ENCODE data around the gene IGSF21.

Gene IGSF21

DNA sequence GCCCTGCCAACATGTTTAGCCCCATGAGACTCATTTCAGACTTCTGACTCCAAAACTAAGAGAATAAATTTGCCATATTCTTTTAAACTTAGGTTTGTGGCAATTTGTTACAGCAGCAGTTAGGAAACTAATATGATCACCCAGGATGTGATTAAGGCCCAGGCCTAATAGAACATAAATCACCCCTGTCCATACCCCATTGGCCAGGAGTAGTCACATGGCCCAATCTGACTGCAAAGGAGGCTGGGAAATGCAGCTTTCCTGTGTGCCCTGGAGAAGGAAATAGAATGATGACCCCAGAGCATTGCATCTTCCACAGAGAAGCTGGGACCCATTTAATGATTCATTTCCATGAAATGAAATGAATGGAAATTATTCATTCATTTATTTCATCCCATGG, 272.7 kb downstream of the IGSF21 start:
- no peak for DNase-seq

DNA sequence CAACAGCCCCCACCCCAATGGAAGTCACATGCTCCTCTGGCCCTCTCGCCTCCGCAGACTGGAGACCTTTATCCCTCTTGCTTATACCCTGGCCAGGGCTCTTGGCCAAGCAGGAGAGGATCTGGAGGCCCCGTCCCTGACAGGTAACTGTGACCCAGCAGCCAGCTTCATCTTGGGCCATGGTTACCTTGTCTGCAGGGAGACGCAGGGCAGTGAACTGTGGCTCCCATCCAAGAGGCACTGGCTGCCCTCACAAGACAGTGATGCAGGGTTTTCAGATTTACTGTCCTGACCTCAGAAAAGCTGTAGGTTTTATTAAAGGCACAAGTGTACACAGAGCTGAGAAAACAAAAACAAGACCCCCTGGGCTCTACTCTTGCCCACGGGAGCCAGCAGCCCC, 276.5 kb downstream of the IGSF21 start:
- no peak for DNase-seq

DNA sequence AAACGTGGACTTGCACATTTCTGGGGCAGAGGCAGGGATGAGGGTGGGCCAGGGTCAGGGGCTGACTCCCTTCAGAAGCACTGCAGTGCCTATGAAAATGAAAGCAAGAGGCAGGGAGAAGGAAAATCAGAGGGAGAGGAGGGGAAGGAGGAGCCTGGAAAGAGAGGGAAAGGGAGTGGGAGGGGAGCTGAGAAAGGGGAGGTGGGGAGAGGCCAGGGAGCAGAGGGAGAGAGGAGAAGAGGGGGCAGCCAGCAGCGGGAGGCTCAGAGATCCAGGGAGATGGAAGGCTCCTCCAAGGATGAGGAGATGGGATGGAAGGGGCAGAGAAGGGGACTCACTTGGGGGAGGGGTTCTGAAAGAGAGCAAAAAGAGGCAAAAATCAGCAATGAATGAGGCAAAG, 276.9 kb downstream of the IGSF21 start:
- no peak for DNase-seq

DNA sequence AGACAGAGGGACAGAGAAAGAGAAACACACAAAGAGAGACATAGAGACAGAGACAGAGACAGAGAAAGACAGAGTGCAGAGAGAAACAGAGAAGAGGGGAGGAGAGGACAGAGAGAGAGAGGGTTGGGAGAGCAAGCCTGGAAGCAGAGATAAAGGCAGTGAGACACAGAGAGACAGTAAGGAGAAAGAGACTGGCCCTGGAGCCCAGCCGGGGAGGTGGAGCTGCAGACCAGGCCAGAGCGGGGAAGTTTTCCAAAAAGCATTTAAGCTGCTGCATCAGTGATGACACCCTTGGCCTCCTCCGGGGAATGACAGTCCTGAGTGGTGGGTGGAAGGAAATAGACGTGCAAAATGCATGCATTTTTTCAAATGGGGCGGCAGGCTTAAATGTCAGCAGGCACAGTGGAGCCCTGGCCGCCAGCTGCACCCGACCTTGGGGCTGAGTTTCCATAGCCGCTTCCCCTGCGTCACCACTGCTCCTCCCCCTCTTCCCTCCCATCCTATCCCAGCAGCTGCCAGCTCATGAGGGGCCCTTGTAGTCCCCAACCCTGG, 277.7 kb downstream of the IGSF21 start:
- DNase-seq = no peak

DNA sequence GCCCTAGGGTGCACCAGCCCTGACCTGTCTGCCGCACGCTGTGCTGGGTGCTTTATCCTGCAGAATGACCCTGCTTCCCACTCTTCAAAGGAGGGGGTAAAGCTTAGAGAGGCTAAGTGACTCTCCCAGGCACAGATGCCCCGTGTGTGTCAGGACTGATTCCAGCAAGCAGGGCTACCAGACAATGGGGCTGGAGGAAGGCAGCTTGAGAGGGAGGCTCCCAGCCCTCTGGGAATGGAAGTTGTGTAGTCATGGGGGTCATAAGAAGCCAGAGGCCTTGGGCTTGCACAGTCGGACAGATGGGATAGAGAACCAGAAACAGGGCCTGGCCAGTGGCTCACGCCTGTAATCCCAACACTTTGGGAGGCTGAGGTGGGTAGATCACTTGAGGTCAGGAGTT, 279.0 kb downstream of the IGSF21 start:
- no peak for DNase-seq

DNA sequence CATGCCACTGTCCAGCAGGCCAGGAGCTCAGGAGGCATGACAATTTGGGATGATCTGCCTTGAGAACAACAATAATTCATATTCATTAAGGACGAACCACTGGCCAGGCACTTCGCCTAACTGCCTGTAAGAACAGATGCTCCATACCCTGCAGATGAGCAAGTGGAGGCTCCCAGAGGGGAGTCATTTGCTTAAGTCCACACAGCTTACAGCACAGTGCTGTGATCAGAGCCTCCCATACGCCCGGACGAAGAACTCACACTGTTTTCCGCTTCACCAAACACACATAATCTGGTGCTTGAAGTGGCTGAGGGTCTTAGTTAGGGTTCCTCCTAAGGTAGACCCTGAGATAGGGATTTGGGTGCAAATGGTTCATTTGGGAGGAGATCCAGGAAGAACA, 279.7 kb downstream of the IGSF21 start:
- DNase-seq = no peak

DNA sequence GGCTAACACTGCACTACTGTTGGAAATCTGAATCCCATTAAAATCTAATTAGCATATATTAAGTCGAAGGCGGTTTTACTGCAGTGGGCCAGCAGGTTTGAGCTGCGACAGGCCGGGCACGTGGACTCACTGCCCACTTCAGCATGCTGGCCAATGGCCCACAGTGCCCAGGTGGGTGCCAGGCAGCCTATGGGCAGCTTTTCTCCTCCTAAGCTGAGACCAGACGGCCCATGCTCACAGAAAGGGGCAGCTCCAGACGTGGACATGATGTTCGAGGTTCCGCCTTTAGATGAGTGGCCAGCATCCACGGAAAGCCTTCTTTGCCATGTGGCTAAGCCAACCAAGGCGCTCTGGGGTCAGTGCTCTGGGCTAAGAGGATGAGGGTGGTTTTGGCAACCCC, 283.4 kb downstream of the IGSF21 start:
- DNase-seq = no peak

DNA sequence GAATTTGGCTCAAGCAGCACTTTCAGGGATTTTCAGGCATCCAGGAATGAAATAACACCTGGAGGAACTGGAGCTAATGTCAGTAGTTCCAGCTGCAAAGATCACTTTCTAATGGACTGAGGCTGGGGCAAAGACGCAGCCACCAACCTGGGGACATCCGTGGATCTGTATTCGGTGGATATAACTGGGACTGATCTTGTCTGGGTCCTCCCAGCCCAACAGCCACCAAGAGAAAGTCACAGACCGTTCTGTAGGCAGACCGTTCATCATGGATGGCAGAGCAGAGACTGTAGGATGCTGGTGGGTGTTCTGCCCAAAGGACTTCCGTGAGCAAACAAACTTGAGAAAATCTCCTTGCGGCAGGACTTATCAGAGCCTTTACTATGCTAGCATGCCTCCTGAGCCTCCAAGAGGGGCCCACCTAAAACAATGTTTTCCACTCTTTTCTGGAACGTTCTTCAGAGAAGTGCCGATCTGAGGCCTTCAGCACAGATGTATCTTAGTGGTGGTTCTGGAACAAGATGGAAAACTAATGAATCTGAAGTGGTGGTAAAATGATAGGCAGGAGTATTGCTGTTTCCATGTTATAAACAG, 287.1 kb downstream of the IGSF21 start:
- DNase-seq = no peak

DNA sequence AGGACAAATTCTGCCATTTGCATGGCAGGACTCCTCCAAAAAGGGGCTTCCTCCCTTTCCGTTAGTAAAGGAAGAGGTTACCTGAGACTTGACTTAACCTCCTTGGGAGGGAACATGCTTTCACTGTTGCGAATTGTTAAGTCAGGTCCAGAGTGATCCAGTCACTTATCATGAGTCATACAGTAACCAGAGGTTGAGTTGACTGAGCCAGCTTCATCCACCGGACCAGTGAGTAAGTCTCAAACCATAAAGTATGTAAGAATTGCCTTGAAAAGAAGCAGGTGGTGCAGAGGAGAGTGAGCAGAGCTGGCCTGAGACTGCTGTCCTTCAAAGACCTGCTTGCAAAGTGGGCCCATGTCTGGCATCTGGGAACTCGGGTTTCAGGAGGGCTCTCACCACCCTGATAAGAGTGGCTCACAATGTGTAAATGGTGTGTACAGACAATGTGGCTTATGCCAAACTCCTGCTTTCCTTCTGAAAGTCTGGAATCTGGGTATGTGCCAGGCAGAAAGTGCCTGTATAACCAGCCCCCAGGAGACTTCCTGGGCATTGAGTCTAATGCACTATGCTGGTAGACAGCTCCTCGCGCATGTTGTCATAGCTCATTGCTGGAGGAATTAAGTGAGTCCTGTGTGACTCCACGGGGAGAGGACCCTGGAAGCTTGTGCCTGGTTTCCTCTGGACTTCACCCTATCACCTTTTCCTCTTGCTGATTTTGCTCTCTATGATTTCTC, 288.8 kb downstream of the IGSF21 start:
- DNase-seq = no peak

DNA sequence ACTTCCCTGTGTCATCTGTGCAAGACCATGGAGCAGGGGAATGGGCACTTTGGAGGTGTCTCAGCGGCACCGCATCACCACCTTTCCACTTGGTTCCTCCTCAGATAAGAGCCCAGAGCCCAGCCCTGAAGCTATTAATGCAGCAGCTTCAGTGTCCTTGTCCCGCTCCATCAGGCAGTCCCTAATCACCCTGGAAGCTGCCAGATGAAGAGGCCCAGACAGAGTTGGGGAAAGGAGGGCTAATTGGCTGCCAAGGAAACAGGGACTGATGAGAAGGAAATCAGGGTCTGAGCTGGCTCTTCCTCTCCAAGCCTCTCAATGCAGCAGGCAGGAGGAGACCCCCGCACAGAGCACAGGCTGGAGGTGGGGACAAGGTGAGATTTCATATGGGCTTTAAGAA, 290.0 kb downstream of the IGSF21 start:
- no peak for DNase-seq

DNA sequence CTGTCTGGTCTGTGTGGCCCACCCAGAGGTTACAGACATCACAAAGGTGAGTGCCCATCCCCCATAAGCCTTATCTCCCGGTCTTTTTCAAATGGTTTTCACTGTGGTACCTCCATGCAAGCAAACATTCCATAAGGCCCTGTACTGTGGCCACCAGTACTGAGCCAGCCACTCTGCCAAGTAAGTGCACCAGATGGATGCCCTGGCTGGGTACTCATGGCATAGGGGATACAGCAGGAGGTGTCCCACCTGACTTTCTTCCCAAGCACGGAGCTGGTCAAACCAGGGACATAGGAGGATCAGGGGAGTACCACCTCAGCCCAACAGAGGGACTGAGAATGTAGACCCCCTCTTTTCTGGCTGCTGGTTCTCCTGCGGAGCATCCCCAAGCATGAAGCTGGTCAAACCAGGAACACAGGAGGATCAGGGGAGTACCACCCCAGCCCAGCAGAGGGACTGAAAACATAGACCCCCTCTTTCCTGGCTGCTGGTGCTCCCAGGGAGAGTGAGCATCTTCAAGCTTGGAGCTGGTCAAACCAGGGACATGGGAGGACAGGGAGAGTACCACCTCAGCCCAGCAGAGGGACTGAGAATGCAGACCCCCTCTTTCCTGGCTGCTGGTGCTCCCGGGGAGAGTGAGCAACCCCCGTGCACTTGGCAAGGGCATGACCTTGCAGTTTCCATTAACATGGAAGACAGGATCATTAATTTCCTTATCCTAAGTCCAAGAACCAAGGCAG, 291.4 kb downstream of the IGSF21 start:
- DNase-seq = no peak

DNA sequence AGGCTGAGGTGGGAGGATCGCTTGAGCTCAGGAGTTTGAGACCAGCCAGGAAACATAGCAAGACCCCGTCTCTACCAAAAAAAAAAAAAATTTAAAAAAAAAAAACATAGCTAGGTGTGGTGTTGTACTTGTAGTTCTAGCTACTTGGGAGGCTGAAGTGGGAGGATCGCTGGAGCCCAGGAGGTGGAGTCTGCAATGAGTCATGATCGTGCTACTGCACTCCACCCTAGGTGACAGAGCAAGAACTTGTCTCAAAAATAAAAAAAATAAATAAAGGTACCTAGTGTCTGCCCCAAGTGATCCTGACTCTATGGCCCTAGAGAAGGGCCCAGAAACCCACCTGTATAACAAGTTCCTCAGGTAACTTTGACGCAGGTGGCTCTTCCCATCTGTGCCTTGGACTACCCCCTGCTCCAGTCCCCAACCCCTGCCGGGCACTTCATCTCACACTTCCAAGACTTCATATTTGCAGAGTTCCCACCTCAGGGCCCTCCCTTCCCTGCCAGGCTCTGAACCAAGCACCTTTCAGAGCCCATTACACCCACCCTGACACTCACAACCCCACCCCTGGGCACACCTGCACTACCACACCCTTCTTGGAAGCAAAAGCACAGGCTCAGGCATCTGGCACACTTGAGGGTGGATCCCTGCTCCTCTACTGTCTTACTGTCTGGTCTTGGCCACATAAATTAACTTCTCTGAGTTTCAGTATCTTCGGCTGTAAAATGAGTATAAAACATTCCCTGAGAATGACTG, 292.9 kb downstream of the IGSF21 start:
- no peak for DNase-seq

DNA sequence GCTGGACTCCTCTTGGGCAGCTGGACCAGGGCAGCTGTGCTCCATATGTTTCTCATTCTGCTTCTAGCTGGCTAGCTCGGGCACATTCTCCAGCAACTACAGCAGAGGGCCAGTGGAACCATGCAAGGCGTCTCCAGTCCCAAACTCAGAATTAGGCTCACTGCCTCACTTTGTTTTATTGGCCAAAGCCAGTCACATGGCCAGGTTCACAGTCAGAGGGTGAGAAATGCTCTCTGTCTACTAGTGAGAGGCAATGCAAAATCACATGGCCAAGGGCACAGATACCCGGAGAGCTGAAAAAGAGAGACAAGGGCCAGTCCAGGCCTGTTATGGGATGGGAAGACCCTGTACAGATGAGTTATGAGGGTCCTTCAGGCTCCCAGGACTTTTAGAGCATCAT, 294.3 kb downstream of the IGSF21 start:
- no peak for DNase-seq

DNA sequence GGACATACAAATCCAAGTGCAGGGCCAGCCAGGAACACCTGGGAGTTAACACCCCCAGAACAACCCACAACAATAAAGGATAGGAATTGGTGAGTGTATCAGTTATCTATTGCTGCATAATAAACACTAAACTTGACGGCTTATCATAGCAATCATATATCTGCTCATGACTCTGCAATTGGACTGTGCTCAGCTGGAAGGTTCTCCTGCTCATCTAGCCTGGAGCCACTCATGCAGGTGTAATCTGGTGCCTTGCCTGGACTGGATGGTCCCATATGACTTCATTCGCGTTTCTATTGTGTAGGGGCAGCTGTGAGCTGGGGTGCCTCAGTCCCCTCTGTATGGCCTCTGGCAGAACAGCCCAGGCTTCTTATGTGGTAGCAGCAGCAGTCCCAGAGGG, 296.9 kb downstream of the IGSF21 start:
- DNase-seq = no peak

DNA sequence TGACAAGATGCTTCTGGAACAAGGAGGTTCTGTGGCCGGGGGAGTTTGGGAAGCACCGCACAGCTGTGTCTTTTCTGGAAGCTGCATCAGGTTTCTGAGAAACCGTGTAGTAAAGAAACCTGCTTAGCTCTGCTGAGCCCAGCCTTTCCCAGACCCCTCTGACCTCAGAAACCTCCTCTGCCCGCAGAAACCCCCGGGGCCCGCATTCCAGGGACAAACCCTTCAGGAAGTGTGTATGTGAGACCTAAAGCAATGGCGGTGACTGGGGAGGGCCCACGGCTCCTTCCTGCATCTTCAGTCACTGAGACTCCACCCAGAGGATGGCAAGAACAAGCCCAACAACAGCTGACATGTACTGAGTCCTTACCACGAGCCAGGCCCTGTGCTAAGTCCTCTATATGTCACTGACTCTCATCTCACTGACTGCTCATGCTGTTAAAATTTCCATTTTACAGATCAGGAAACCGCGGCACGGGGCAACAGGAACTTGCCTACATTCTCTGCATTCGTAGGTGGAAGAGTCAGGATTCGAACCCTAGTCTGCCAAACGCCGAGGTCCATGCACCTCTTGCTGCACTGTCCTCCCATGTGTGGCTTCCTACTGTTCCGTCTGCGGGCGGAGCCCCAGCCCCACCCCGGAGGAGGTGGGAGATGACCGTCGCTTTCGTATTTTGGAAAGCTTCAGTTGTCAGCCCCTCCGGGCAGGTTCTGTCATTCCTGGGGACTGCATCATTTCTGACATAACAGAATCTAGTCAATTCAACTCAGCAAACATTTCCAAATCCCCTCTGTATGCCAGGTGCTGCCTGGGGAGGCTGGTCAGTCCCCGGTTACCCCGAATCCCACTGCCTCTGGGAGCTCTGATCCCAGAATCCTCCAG, 299.8 kb downstream of the IGSF21 start:
- no peak for DNase-seq

DNA sequence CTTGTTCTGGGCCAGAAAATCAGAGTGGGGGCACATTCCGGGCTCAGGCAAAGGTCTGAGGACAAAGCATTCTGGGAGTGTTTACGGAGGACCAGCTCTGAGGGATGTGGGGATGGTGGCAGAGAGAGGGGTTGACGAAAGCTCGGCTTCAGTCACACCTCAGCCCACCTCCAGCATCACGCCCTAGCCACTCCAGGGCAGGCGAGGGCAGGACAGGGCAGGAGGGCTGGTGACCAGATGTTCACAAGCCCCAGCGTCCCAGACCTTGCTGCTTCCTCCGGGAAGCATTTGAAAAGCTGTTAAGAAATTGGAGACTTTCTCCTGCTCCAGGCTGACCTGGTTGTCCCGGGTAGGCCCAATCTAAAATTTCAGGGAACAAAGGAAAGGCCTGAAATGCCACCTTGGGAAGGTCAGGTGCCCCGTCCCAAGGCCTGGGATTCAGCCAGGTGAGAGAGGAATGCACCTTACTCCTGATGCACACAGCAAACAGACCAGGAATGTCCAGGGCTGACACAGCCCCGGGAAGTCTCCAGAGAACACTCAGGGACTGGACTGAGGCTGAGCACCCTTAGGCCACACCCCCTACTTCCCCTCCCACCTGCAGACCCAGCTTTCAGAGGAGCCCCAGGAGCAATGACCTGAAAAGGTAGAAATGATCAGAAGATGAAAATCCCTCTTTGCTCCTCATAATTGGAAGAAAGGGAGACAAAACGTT, 301.2 kb downstream of the IGSF21 start:
- DNase-seq = no peak

DNA sequence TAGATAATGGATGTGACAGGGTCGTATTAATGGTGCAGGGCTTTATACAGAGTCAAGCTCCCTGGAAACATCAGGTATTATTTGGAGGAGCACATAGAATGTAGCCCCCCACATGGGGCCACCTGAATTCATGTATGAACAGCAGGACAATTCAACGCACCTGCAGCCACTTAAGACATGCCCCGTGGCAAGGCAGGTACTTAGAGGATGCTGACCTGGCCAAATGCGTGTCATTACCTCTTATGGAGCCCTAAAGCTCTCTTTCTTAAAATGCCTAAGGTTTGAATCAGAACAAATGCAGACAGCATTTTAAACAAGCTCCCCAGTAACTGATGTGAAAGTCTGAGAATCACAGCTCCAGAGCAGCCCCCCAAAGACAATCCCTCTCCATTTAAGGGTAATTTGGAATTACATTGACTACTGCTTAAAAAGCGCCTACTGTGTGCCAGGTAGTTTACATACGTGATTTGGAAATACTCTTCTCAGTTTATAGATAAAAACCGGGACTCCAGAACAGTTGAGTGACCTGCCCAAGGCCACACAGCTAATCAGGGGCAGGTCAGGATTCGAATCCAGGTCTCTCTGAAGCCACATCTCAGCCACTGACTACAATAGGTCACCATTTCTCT, 302.1 kb downstream of the IGSF21 start:
- no peak for DNase-seq

DNA sequence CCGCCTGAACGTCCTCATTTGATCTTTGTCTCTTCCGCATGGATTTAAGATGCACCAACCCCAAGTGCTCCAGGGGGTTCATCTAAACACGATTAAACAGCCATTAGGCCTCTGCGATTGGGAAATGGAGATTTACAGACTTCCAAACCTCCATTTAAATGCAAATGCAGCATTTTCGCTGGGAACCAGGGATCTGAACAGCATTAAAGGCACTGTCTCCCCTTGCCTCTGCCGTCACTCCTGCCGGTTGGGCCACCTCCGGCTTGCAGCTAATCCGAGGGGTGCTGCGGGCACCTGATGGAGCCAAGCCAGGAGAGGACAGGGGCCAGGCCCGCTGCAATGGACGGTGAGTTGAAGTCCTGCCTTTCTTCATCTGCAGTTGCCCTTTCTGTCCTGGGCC, 302.8 kb downstream of the IGSF21 start:
- no peak for DNase-seq

DNA sequence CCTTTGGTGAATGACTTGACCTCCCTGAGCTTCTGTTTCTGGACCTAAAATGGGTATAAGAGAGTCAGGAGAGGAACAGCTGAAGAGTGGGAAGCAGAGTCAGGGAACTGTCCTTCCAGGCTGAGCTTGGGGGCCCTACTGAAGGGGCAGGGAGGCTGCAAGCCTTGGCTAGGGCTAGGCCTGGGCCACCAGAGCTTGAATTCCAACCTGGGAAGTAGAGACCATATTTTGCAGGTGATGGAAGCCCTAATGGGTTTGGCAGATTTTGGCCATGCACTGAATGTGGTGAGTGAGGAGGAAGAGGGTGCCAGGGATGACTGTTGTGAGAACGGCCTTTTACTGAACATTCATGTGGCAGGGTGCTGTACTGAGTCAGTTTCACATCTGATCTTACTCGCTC, 303.7 kb downstream of the IGSF21 start:
- DNase-seq = no peak

DNA sequence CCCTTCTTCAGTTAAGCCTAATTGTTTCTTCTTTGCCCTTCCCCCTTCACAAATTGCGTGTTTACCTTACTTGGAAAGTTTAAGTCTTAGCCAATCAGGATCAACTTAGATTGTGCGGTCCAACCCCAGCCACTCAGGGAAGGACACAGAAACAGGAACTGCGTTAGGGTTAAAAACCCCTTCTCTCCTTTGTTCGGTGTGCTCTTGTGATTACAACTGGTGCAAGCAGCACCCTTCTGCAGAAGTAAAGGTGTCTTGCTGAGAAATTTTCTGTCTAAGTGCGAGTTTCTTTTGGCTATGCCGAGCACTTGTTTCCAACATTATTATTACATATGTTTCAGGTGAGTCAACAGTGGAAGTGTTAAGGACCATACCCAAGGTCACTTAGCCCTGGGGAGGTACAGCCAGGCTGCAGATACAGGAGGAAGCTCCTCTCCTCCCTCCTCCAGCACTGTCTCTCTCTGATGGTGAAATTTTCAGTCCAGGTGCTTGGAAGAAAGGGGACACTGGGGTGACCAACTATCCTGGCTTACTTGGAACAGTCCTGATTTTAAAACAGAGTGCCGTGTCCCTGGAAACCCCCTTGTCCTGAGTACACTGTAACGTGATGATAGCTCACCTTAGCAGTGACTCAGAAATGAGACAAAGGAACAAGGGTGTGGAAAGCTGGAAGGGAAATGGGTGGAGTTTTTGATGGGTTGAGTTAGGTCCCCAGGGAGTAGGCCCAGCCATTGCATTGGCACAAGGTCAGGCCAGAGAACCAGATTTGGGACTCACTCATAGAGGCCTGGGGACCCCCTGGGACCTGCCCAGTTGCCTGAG, 304.4 kb downstream of the IGSF21 start:
- DNase-seq = no peak
